Neutrophil (primary cell): Measurements from ENCODE around the gene VPS33B.

Source experiments
- H3K27ac ChIP-seq: fragments of 200-600 bp; sonication (generic); 2 replicates; pipeline ENCODE4 v1.5.1; 2016; ENCODE audit warnings: mild to moderate bottlenecking, moderate library complexity
- H3K27me3 ChIP-seq: fragments of 200-600 bp; sonication (generic); 2 replicates; pipeline ENCODE4 v1.6.0; 2016; ENCODE audit warnings: mild to moderate bottlenecking
- H3K36me3 ChIP-seq: fragments of 200-600 bp; sonication (generic); 2 replicates; pipeline ENCODE4 v1.5.1; 2017
- H3K4me1 ChIP-seq, 2 experiments: fragments of 200-600 bp in 1 of 2; sonication (generic) in 1 of 2; 1 replicate in 1 of 2; 2 replicates in 1 of 2; pipeline versions ENCODE4 v1.5.1 to v1.6.1; 2013 to 2016; ENCODE audit warnings: low read depth in 1 of 2, low read length in 1 of 2, mild to moderate bottlenecking in 1 of 2, moderate library complexity in 1 of 2; ENCODE audit not compliant: control insufficient read depth in 1 of 2, insufficient read depth in 1 of 2
- H3K4me3 ChIP-seq, 2 experiments: fragments of 200-600 bp in 1 of 2; sonication (generic) in 1 of 2; 1 replicate in 1 of 2; 2 replicates in 1 of 2; pipeline ENCODE4 v1.5.1; 2013 to 2016; ENCODE audit warnings: low read depth in 1 of 2, low read length in 1 of 2, mild to moderate bottlenecking in 1 of 2, moderate library complexity in 1 of 2
- H3K9me3 ChIP-seq: fragments of 200-600 bp; sonication (generic); 2 replicates; pipeline ENCODE4 v1.5.1; 2016
- CTCF ChIP-seq: fragments of 200-600 bp; sonication (generic); IDR thresholded peaks from 2 replicates; pipeline ENCODE4 v1.5.1; 2016; ENCODE audit warnings: antibody characterized with exemption

Gene VPS33B

DNA sequence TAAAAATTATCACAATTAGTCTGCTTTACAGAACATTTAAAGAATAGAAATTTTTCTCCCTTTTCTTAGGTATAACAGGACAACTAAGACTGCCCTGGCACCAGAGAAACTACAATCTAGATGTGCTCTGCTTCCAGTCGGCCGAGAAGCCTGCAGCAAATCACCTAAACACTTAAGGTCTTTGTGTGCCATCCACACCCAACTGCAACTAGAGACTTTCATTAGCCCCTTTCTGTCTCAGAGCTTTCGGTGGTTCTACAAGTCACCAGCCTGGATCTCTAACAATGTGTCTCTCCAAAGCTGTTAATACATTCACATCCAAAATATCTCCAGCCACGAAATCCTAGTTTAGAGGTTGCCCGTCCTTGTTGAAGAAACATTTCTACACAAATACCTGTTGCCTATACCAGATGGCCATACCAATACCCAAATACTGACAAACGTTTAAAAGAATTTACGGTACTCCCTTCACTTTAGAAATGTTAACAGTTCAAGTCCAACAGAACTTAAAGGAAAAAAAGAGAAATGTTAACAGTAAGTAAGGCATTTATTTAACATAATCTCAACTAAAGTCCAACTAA is 34.7 kb downstream of the VPS33B start:
- no peak overlapping the region for H3K4me3 ChIP-seq
- no peaks in the 10 kb centered on the region for H3K27me3 ChIP-seq
- no peak for TF ChIP-seq CTCF
- H3K36me3 ChIP-seq, result peaks cover 5% of the 10 kb centered on the region
- H3K9me3 ChIP-seq, result no peaks in the 10 kb centered on the region
- no peak overlapping the region for H3K27ac ChIP-seq
- H3K4me1 ChIP-seq, result peaks cover 11 to 14% of the 10 kb centered on the region in 2 experiments

- Histone ChIP-seq H3K27ac (no peak overlapping the region), H3K4me3 (no peak overlapping the region), H3K36me3 (peaks cover 5% of the 10 kb centered on the region), H3K27me3 (no peaks in the 10 kb centered on the region), H3K9me3 (no peaks in the 10 kb centered on the region), H3K4me1 (peaks cover 15 to 20% of the 10 kb centered on the region in 2 experiments)
- TF ChIP-seq CTCF, result no peak
These were observed 35.4 kb downstream of the VPS33B start for GRCh38 chr15:90986790-90987507.

GRCh38 chr15:90982135-90982534 is 40.3 kb downstream of the VPS33B start:
- Histone ChIP-seq H3K4me1 (peaks cover 6 to 8% of the 10 kb centered on the region in 2 experiments), H3K27me3 (no peaks in the 10 kb centered on the region), H3K4me3 (no peak overlapping the region), H3K36me3 (peaks cover 27% of the 10 kb centered on the region), H3K27ac (peak overlapping the region; percentile 14), H3K9me3 (no peaks in the 10 kb centered on the region)
- no peak for TF ChIP-seq CTCF

- Histone ChIP-seq H3K9me3 (no peaks in the 10 kb centered on the region), H3K36me3 (peaks cover 29% of the 10 kb centered on the region), H3K4me1 (peaks cover 6 to 8% of the 10 kb centered on the region in 2 experiments), H3K27me3 (no peaks in the 10 kb centered on the region), H3K4me3 (no peak overlapping the region), H3K27ac (peak overlapping the region; percentile 14)
- no peak for TF ChIP-seq CTCF
These were observed 40.7 kb downstream of the VPS33B start for GRCh38 chr15:90981681-90982080.

GRCh38 chr15:90979582-90979981 is 42.8 kb downstream of the VPS33B start:
- Histone ChIP-seq H3K36me3 (peaks cover 46% of the 10 kb centered on the region), H3K4me1 (peaks cover 6 to 8% of the 10 kb centered on the region in 2 experiments), H3K27ac (no peak overlapping the region), H3K27me3 (no peaks in the 10 kb centered on the region), H3K4me3 (no peak overlapping the region), H3K9me3 (no peaks in the 10 kb centered on the region)
- TF ChIP-seq CTCF, result no peak
